NCI-H82 treated with DMSO at 0.1 percent for 48 hours (cell line): ENCODE measurements around the gene CAMK2N1.
A peak's percentile ranks its signal among the peaks of the same experiment; 100 is the strongest.
"Not testable (repeated sequence)": the region's sequence is repeated elsewhere in the genome, so short reads cannot be mapped to it uniquely, and the experiment has no call there.

Experiments
- DNase-seq: peaks from one replicate; lab custom pipeline; 2025; ENCODE audit not compliant: unreplicated experiment; lab: John Stamatoyannopoulos, UW

CAMK2N1 gene

DNA sequence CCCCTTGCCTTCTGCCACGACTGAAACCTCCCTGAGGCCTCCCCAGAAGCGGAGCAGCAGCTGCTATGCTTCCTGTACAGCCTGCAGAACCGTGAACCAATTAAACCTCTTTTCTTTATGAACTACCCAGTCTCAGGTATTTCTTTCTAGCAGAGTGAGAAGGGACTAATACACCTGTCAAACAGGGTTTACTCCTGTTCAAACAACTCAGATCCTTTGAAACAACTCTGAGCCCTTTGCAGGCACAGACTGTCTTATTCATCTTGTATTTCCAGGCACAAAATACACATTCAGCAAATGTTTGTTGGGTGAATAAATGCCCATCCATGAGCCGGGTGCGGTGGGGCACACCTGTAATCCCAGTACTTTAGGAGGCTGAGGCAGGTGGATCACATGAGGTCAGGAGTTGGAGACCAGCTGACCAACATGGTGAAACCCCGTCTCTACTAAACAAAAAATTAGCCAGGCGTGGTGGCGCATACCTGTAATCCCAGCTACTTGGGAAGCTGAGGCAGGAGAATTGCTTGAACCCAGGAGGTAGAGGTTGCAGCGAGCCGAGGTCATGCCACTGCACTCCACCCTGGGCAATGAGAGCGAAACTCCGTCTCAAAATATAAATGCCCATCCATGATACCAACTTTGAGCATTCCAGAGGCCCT lies 10.8 kb upstream of the CAMK2N1 start:
- not testable (repeated sequence) for DNase-seq

DNA sequence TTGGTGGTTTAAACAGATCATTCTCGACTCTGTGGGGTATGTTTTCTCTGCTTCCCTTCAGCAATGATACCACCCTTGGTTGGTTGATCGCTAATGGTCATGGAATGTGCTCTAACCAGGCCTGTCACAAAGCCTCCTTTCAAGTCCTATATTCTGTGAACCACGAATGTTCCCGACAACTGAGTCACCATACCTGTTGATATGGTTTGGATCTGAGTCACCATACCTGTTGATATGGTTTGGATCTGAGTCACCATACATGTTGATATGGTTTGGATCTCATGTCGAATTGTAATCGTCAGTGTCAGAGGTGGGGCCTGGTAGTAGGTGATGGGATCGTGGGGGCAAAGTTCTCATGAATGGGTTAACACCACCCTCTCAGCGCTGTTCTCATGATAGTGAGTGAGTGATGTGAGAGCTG lies 10.2 kb upstream of the CAMK2N1 start:
- no peak for DNase-seq

DNA sequence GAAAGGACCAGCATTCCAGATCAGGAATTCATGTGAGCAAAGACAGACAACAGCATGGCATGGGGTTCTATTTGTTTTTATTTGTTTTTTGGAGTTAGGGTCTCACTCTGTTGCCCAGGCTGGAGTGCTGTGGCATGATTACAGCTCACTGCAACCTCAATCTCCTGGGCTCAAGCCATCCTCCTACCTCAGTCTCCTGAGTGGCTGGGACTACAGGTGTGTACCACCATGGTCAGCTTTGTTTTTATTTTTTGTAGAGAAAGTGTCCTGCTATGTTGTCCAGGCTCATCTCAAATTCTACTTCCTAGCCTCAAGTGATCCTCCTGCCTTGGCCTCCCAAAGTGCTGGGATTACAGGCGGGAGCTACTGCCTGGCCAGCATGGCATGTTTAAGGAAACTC lies 9.7 kb upstream of the CAMK2N1 start:
- no peak for DNase-seq

DNA sequence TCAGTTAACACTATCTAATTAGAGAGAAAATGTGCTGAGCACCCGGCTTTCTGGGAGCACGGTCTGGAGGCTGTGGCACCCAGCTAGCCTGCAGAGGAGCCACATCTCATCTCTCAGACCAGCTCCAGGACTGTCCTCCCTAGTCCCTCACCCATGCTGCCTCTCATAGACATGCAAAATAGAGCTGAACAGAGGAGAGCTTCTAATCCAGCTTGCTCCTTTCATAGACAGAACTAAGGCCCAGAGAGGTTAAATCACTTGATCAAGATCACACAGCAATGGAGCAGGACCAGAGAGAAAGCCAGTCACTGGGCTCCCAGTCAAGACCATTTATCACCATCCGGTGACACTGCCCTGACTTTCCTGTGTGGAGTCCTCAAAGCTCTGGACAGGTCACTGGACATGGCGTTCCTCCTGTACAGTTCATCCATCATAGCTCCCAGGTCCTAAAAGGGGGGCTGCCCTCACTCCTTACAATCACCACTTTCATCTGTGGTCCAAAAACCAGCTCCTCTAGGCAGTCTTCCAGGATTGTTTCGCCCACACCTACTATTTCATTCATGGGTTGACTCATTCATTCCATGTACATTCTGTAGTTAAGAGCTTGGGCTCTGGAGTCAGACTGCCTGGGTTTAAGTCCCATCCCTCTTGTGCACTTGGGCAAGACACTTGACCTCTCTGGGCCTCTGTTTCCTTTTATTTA lies 8.8 kb upstream of the CAMK2N1 start:
- DNase-seq = no peak

DNA sequence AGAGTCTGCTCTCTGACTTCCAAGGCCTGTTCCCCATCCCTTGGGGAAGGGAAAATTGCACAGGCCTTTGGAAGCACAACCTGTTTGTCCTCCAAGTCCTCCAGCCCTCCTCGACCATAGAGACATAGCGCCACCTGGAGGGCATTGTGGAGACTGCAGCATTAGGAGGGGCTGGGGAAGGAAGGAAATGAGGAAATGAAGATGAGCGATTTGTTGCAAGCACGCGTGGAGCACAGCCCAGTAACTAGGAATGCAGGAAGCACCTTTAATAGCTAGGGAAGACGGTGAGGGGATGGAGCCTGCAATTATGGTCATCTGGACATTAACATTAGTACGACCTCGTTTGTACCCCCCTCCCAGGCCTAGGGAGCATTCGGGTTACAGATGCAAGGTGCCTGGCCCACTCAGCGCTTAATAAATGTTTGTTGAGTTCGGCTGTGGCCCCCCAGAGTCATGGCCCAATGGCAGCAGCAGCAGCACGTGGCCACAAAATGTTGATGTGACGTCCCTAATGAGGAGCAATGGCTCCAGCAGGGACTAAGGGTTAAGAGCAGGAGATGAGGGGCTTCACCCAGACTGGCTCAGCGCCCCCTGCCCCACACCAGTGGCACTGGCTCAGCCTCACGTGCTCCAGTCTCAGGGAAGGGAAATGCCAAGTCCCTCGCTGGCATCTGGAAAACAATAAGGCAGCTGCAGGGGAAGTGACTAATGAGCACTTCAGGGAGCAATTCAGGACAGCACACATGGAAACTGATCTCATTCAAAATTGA lies 8.0 kb upstream of the CAMK2N1 start:
- peak; percentile 59 for DNase-seq

DNA sequence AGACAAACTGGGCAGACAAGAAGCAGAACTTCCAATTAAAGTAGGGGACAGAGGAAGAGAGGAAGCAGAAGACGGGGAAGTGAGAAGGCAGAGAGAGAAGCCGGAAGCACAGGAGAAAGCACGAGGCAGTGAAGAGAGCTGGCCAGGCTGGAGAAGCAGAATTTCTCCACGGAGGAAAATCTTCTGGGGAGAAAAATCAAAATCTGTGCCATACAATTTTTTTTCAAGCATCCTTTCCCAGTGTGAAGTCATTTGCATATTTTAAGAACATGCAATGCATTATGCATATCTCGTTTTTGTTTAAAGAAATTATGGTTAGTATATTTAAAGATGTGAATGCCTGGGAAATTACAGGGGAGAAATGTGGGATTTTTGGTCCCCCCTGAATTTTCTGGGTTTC lies 7.3 kb upstream of the CAMK2N1 start:
- DNase-seq = no peak

DNA sequence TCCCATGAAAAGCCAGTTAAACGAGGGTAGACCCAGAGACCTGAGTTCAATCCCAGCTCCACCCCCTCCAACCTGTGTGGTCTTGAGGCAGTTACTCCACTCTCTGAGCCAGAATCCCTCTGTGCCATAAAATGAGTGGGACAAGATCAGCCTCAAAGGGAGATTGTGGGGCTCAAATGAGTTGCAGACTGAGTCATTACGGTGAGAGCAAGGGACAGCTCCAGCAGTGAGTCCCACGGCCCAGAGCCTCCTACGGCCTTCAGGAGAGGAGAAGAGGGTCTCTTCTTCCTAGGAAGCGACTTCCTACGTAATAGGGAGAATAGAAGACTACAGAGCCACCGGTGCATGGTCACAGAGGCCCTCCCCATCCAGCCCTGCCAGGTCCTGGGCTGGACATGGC lies 6.7 kb upstream of the CAMK2N1 start:
- DNase-seq = no peak

DNA sequence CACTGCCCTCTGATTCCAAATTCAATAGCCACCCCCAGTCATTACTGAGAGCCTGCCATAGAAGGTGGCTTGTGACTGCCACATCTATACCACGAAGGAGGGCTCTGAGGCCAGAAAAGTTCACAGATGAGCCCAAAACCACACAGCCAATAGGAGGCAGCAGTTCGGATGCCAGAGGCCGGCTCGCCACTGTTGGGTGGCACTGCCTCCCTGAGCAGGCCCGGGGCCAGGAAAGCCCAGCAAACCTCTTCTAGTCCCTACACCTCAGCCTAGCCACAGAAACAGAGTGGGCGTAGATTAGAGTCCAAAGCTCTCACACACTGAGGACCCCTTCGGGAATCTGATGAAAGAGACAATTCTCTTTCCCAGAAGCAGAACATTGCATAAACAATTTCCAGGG lies 5.9 kb upstream of the CAMK2N1 start:
- DNase-seq = no peak

DNA sequence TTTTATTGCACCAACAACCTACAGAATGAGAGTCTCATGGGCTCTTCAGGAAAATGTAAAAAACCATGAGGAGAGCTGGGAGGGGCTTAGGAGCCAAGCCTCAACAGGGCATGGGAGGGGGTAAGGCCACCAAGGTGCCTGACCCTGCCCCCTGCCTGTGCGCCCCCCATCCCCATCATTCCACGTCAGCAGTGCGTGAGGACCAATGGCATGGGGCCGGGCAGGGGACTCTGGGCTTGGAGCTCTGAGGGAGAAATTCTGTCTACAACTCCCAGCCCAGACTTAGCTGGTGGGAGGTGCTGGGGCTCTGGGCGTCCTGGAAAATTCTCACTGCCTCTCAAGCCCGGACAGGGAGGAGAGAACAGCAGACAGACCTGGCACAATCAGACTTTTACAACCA lies 5.2 kb upstream of the CAMK2N1 start:
- DNase-seq = no peak

DNA sequence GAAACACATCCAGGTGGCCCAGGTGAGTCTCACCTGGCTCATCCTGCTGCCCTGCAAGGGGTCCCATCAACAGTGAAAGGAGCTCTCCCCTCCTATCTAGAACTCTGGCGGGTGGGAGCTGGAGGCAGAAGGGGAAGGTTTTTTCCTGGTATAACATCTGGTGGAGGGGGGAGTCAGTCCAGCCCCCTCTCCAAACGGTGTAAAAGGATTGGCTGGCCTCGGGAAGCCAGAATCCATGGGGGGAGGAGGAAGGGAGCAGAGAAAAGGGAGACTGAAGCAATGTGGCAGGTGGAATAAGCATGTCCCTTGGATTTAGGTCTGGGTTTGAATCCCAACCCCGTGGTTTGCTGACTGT lies 1.2 kb upstream of the CAMK2N1 start:
- peak; percentile 58 for DNase-seq

DNA sequence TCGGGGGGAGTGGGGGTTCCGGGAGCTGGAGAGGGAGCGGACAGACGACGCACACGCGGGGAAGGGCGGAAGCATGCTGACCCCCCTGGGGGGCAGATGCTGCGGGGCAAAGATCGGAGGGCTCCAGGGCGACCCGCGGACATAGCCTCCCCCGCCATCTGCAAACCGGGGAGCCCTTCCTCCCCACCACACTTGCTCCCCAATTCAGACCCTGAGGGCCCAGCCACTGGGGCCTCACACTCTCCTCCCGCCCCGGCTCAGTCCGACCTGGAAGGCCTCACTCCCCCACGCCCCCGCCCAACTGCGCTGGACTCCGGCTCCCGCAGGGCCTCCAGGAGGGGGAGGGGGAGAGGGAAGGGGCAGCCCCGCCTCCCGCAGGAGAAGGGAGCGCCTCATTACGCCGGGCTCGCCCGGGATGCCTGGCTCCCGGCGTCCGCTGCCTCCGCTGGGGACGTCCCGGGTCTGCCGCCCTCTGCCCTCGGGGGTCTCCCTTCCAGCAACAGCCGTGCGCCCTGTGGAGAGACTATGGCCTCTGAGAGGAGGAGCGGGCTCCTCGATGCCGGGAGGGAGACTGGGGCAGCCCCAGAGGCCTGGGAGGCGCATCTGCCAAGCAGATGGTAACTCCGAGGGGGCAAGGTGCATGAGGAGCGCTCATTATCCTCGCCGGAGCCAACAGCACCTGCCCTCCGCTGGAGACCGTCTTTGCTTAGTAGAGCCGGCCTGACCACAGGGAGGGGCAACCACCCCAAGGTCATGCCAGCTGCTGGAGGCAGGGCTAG lies 636 bp upstream of the CAMK2N1 start:
- peak; percentile 44 for DNase-seq

DNA sequence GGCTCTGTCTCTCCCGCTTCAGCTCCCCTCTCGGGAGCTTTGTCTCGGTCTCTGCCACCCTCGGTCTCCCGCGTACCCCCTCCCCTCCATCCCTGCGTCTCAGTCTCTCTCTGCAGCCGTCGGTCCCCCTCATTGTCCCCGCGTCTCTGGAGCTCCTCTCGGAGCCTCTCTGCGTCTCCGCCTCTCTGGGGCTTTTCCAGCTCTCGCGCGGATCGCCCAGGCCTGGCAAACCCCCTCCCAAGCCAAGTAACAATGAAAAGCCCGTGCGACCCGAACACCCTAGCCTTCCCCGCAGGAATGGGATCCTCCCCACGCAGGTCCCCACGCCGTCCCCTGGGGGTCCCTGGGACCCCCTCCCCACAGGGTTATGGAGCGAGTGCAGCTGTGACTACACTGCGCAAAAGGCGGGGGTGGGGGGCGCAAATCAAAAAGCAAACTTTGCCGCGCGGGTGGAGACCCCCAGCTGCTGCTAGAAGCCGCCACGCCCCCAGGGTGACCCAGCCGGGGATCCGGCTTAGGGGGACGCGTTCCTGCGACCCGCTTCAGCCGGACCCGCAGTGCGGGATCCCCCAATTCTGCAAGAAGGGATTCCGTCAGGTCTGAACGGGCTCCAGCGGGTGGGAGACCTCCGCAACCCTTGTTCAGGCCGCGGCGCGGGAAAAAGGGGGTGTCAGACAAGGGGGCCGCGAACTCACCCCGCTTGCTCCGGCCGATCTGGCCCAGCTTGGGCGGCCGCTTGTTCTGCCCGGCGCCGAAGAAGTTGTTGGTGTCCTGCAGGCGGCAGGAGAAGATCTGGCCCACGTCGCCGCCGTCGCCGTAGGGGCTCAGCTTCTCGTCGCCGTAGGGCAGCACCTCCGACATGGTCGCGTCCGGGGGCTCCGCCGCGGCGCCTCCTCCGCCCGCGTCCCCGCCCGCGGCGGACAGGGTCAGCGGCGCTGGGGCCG lies 1.2 kb downstream of the CAMK2N1 start:
- DNase-seq = no peak

DNA sequence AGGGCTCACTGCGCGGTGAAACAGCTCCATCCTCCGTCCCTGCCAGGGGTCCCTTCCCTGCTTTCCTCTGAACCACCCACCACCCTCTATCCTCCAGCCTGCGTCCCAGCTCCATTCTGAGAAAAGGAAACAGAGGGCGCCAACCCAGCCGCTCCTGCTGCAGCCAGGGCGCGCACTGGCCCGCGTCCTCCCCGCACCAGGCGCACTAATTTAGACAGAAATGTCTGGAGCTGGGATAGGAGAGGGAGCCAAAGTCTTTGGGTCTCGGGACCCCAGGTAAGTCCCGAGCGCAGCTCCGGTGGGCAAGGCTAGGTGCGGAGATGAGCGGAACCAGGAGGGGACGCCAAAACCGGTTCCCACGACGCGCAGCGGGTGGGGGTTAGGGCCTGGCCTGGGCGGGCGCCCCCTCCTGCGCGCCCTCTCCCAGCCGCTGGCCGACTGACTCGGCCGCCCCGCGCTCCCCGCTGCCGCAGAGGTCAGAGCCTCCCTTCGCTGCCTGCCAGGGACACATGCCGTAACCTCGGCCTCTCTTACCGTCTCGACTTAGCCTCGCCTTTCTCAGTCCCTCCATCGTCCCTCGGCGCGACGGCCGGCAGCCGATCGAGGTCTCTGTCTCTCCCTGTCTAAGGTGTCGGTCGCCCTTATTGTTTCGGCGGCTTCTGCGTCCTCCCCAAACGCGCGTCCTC lies 2.0 kb downstream of the CAMK2N1 start:
- DNase-seq = no peak

DNA sequence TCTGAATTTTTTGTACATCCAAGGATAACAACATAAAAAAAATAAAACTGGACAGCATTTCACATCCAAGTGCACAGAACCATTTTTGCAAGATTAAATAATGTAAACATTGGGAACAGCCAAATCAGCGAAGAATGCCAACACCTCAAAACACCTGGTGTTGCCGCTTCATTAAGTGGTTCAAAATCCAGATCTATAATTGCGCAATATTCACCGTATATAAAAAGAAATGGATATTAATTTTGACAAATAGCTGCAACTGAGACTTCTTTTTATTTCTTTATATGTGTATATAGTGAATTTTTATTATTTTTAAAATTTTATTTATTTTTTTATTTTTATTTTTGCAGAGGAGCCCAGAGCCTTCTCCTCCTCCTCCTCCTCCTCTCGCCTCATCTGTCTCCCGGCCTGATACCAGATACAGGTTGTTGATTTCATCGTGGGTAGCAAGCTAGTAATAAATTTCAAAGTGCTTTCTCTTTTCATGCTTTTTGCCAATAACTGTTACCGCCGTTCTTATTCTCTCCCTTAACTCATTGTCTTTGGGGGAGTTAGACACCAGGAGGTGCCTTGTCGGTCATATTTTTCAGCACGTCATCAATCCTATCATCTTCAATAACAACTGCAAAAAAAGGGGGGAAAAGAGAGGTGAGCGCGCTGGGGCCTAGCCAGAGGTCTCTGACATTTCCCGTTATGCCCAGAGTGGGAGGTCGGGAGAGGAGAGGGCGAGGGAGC lies 2.7 kb downstream of the CAMK2N1 start:
- no peak for DNase-seq

DNA sequence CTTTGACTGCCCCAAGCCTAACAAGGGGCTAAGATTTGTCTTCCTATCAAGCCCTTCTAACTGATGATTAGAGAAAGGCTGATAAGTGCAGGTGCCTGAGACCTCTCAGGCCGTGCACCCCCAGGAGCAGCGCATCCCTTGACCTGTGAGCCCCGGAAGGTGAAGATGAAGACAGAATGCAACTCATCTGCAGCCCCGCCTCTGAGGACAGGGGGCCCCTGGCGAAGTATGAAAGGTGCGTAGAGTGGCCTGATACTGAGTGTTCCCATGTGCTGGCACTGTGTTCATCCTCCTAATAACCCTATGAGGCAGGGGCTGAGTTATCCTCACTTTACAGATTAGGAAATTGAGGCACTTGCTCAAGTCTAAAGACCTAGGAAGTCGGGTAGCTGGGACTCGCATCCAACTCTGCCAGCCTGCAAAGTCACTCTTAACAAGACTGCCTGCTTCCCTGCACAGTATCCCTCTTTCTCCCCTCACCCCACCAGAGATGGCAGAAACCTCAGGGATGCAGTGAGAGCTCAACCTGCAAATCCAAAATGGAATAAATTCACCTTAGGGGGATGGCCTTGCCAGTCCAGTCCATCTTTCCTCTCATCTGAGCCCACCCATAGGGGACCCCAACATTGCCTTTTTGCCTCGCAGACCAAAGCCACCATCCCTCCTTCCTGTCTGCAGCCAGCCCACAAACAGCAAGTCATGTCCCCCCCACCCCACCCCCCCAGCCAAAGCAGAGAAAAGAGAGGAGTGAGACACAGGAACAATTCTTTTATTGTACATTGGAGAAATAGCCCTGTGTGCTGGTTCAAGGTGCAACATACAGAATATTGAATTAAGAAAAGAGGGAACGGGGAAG lies 4.1 kb downstream of the CAMK2N1 start:
- DNase-seq = no peak

DNA sequence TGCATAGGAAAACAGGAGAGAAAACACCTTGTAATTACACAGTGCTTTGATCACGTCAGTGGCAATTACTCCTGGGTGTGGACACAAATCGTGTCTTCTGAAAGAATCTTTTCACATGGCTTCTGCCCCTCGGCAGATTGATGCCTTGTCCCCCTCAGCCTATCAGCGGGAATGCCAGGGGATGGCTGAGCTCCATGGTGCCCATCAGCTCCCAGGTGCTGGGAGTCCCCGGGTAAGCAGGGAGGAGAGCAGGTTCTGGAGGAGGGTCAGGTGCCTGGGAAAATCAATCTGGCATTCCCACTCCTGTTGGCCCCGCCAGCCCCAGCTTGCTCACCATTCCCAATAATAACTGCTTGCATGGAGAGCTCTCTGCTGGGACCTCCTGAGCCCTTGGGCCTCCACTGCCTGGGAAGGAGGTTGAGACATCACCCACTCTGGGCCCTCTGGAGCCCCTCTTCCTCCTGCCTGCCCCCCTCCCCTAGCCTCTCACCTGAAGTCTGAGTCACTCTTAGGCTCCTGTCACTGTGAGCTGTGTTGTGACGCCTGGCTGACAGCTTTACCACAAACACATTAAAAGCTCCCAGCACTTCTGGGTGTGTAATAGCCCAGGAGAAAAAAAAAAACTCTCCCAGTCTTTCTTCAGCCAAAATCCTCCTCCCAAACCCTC lies 4.9 kb downstream of the CAMK2N1 start:
- no peak for DNase-seq

DNA sequence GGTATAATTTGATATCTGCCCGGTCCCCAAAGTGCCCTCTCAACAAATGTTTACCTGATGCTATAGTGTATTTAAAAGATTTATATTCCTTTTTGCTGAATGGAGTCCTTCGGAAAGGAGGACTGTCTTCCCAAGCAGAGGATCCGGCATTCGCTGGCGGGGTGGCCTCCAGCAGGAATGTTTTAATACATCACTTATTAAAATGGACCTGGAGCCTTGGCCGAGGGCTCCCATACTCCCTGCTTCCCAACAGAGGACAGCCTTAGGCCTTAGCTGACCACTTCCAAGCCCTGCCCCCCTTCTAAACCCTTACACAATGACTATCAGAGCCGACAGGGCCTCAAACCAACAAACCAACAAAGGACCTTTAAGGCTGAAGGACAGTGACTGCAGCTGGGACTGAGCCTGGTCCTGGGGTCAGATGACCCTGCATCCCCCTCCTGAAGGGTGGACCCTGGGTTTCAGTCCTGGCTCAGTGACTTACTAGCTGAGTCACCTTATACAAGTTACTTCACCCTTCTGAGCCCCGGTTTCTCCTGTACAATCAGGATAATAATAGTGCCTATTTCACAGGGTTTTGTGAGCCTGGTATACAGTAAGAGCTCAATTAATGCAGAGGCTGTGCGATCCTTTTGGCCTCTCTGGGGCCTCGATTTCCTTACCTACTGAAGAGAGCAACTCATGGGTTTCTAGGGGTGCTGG lies 5.6 kb downstream of the CAMK2N1 start:
- no peak for DNase-seq
